ENCODE measurements around the gene BAG2.

The BAG2 gene

DNA sequence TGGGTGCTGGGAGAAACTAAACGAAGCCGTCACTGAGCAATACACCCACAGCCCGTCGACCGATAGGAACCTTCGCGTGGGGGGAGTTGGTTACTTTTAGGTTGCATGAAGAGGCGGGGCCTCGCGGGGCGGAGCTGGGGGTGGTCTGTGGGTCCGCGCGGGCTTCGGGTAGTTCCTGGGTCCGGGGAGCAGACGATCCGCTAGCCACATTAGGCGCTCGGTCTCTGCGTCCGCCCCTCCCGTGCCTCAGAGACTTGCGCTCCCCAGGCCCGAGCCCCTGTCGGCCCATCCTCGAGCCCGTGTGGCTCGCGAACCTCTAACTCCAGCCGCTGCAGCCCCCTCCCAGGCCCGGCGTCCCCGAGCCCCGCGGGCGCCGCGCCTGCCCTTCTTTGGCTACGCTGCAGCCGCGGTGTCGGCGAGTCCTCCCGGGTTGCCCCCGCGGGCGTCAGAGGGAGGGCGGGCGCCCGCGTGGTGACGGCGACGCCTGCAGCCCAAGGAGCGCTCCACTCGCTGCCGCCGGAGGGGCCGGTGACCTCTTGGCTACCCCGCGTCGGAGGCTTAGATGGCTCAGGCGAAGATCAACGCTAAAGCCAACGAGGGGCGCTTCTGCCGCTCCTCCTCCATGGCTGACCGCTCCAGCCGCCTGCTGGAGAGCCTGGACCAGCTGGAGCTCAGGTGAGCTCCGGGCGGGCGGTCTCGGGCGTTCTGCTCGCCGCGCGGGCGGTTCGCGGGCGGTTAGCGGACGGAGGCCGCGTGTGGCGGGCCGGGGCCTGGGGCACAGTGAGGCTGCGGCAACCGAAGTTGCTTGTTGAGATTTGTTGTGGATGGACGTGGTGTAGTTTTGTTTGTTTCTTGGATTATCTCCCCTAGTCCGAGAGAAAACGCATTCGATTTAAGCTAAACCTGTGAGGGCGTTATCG lies at the start of gene BAG2:
Gene BAG2 (plus strand): TSS at position 191 of the 920 bp plus-strand sequence. CDS start 372 bp downstream, at position 563.
- Histone ChIP-seq H3K36me3 (ENCODE audit: control insufficient read depth, low read depth, low read length) (no peaks in the 10 kb centered on the region), H3K4me1 (ENCODE audit: control insufficient read depth, low read depth, low read length) (peaks cover 21% of the 10 kb centered on the region), H3K27ac (ENCODE audit: low read length) (no peak within 1 kb of the TSS), H3K9ac (ENCODE audit: low read length) (peak within 1 kb of the TSS; percentile 63), H3K9me3 (ENCODE audit: control insufficient read depth, low read depth, low read length) (no peaks in the 10 kb centered on the region), H3K27me3 (ENCODE audit: control insufficient read depth, insufficient read depth, low read length) (peaks cover 17% of the 10 kb centered on the region), H3K4me3 (ENCODE audit: low read length) (peak within 1 kb of the TSS; percentile 85)

GRCh38 chr6:57123111-57123510 lies 49.0 kb upstream of the BAG2 start:
- Histone ChIP-seq H3K36me3 (ENCODE audit: control insufficient read depth, low read depth, low read length) (no peaks in the 10 kb centered on the region), H3K27me3 (ENCODE audit: control insufficient read depth, insufficient read depth, low read length) (no peaks in the 10 kb centered on the region), H3K9me3 (ENCODE audit: control insufficient read depth, low read depth, low read length) (no peaks in the 10 kb centered on the region), H3K9ac (ENCODE audit: low read length) (no peak overlapping the region), H3K4me3 (ENCODE audit: low read length) (no peak overlapping the region), H3K27ac (ENCODE audit: low read length) (no peak overlapping the region), H3K4me1 (ENCODE audit: control insufficient read depth, low read depth, low read length) (no peaks in the 10 kb centered on the region)

- Histone ChIP-seq H3K36me3 (ENCODE audit: control insufficient read depth, low read depth, low read length) (peaks cover 3% of the 10 kb centered on the region), H3K4me3 (ENCODE audit: low read length) (no peak overlapping the region), H3K27ac (ENCODE audit: low read length) (no peak overlapping the region), H3K4me1 (ENCODE audit: control insufficient read depth, low read depth, low read length) (no peaks in the 10 kb centered on the region), H3K27me3 (ENCODE audit: control insufficient read depth, insufficient read depth, low read length) (no peaks in the 10 kb centered on the region), H3K9me3 (ENCODE audit: control insufficient read depth, low read depth, low read length) (no peaks in the 10 kb centered on the region), H3K9ac (ENCODE audit: low read length) (no peak overlapping the region)
Measured at GRCh38 chr6:57127763-57128162, 44.4 kb upstream of the BAG2 start.

DNA sequence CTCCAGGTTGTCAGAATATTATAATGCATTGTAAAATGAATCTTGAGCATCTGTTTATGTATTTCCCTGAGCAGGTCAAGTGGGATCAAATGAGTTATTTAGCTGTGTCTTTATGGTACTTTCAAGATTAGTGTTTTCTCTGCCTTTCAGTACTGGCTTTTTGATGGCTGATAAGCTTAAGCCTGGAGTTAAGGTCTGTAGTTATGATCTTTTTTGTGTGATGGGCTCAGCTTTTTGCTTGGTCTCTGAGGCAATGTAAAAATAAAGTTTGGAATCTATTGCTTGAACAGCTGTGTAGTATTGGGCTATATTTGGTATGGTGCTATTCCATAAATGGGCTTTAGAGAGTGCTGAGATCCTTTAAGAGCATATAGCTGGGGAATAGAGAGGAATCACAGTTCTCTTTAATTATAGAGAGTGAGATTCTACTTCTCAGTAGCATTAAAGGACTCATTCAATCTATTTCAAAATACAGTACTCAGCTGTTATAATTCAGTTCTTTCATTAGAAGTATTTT lies 41.4 kb upstream of the BAG2 start:
- H3K4me1 ChIP-seq (ENCODE audit: control insufficient read depth, low read depth, low read length): no peaks in the 10 kb centered on the region
- H3K4me3 ChIP-seq (ENCODE audit: low read length): no peak overlapping the region
- H3K27ac ChIP-seq (ENCODE audit: low read length): no peak overlapping the region
- H3K27me3 ChIP-seq (ENCODE audit: control insufficient read depth, insufficient read depth, low read length): no peaks in the 10 kb centered on the region
- H3K9ac ChIP-seq (ENCODE audit: low read length): no peak overlapping the region
- no peaks in the 10 kb centered on the region for H3K9me3 ChIP-seq (ENCODE audit: control insufficient read depth, low read depth, low read length)
- H3K36me3 ChIP-seq (ENCODE audit: control insufficient read depth, low read depth, low read length): peaks cover 3% of the 10 kb centered on the region

DNA sequence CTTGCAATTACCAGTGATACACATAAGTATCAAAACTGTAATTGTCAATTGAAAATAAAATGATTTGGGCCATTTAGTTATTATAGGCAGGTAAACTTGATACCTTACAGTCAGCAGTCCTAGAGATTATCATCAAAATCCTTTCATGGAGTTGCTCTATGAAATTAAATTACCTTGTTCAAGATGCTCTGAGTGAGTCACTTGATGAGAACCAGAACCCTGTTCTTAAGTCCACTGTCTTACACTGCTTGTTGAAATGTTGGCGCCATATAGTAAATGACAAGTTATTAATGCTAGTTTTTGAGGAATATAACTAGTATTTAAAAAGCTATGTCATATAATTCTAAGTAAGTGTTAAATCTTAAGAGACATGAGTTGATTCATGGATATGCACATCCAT lies 37.2 kb upstream of the BAG2 start:
- Histone ChIP-seq H3K36me3 (ENCODE audit: control insufficient read depth, low read depth, low read length) (no peaks in the 10 kb centered on the region), H3K9ac (ENCODE audit: low read length) (no peak overlapping the region)

GRCh38 chr6:57135885-57136284 lies 36.2 kb upstream of the BAG2 start:
- Histone ChIP-seq H3K4me1 (ENCODE audit: control insufficient read depth, low read depth, low read length) (no peaks in the 10 kb centered on the region), H3K27me3 (ENCODE audit: control insufficient read depth, insufficient read depth, low read length) (no peaks in the 10 kb centered on the region), H3K9ac (ENCODE audit: low read length) (no peak overlapping the region), H3K4me3 (ENCODE audit: low read length) (no peak overlapping the region), H3K27ac (ENCODE audit: low read length) (no peak overlapping the region), H3K9me3 (ENCODE audit: control insufficient read depth, low read depth, low read length) (no peaks in the 10 kb centered on the region), H3K36me3 (ENCODE audit: control insufficient read depth, low read depth, low read length) (no peaks in the 10 kb centered on the region)

More for the DNA sequence above, 37.2 kb upstream of the BAG2 start:
- no peaks in the 10 kb centered on the region for H3K27me3 ChIP-seq (ENCODE audit: control insufficient read depth, insufficient read depth, low read length)
- H3K27ac ChIP-seq (ENCODE audit: low read length): no peak overlapping the region
- no peaks in the 10 kb centered on the region for H3K9me3 ChIP-seq (ENCODE audit: control insufficient read depth, low read depth, low read length)
- no peak overlapping the region for H3K4me3 ChIP-seq (ENCODE audit: low read length)
- no peaks in the 10 kb centered on the region for H3K4me1 ChIP-seq (ENCODE audit: control insufficient read depth, low read depth, low read length)

GRCh38 chr6:57137350-57137749 lies 34.8 kb upstream of the BAG2 start:
- H3K36me3 ChIP-seq (ENCODE audit: control insufficient read depth, low read depth, low read length): no peaks in the 10 kb centered on the region
- no peaks in the 10 kb centered on the region for H3K27me3 ChIP-seq (ENCODE audit: control insufficient read depth, insufficient read depth, low read length)
- no peak overlapping the region for H3K9ac ChIP-seq (ENCODE audit: low read length)
- no peaks in the 10 kb centered on the region for H3K9me3 ChIP-seq (ENCODE audit: control insufficient read depth, low read depth, low read length)
- H3K27ac ChIP-seq (ENCODE audit: low read length): no peak overlapping the region
- no peaks in the 10 kb centered on the region for H3K4me1 ChIP-seq (ENCODE audit: control insufficient read depth, low read depth, low read length)
- no peak overlapping the region for H3K4me3 ChIP-seq (ENCODE audit: low read length)

GRCh38 chr6:57138026-57138425 lies 34.1 kb upstream of the BAG2 start:
- Histone ChIP-seq H3K36me3 (ENCODE audit: control insufficient read depth, low read depth, low read length) (no peaks in the 10 kb centered on the region), H3K9ac (ENCODE audit: low read length) (no peak overlapping the region), H3K9me3 (ENCODE audit: control insufficient read depth, low read depth, low read length) (no peaks in the 10 kb centered on the region), H3K4me1 (ENCODE audit: control insufficient read depth, low read depth, low read length) (no peaks in the 10 kb centered on the region), H3K4me3 (ENCODE audit: low read length) (no peak overlapping the region), H3K27me3 (ENCODE audit: control insufficient read depth, insufficient read depth, low read length) (no peaks in the 10 kb centered on the region), H3K27ac (ENCODE audit: low read length) (no peak overlapping the region)

- Histone ChIP-seq H3K27me3 (ENCODE audit: control insufficient read depth, insufficient read depth, low read length) (no peaks in the 10 kb centered on the region), H3K4me1 (ENCODE audit: control insufficient read depth, low read depth, low read length) (no peaks in the 10 kb centered on the region), H3K9ac (ENCODE audit: low read length) (no peak overlapping the region), H3K36me3 (ENCODE audit: control insufficient read depth, low read depth, low read length) (no peaks in the 10 kb centered on the region), H3K9me3 (ENCODE audit: control insufficient read depth, low read depth, low read length) (no peaks in the 10 kb centered on the region), H3K27ac (ENCODE audit: low read length) (no peak overlapping the region), H3K4me3 (ENCODE audit: low read length) (no peak overlapping the region)
Measured at GRCh38 chr6:57141451-57142177, 30.5 kb upstream of the BAG2 start.

- Histone ChIP-seq H3K9me3 (ENCODE audit: control insufficient read depth, low read depth, low read length) (no peaks in the 10 kb centered on the region), H3K36me3 (ENCODE audit: control insufficient read depth, low read depth, low read length) (peaks cover 2% of the 10 kb centered on the region), H3K9ac (ENCODE audit: low read length) (no peak overlapping the region), H3K4me3 (ENCODE audit: low read length) (no peak overlapping the region), H3K4me1 (ENCODE audit: control insufficient read depth, low read depth, low read length) (no peaks in the 10 kb centered on the region), H3K27ac (ENCODE audit: low read length) (no peak overlapping the region), H3K27me3 (ENCODE audit: control insufficient read depth, insufficient read depth, low read length) (no peaks in the 10 kb centered on the region)
Measured at GRCh38 chr6:57142178-57142525, 30.0 kb upstream of the BAG2 start.

DNA sequence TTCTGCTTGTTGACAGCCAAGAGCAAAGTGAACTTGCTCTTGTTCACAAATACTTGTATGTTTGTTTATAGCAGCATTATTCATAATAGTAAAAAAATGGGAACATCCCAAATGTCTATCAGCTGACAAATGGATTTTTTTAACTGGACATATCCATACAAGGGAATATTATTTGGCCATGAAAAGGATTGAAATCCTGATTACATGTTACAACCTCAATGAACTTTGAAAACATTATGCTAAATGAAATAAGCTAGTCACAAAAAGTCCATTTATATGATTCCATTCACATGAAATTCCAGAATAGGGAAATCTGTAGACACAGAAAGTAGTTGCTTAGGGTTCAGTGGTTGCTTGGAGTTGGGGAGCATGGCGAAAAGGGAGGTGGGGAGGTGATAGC lies 28.4 kb upstream of the BAG2 start:
- H3K4me1 ChIP-seq (ENCODE audit: control insufficient read depth, low read depth, low read length): no peaks in the 10 kb centered on the region
- H3K9ac ChIP-seq (ENCODE audit: low read length): no peak overlapping the region
- H3K9me3 ChIP-seq (ENCODE audit: control insufficient read depth, low read depth, low read length): no peaks in the 10 kb centered on the region
- H3K4me3 ChIP-seq (ENCODE audit: low read length): no peak overlapping the region
- no peaks in the 10 kb centered on the region for H3K27me3 ChIP-seq (ENCODE audit: control insufficient read depth, insufficient read depth, low read length)
- H3K27ac ChIP-seq (ENCODE audit: low read length): no peak overlapping the region
- H3K36me3 ChIP-seq (ENCODE audit: control insufficient read depth, low read depth, low read length): peaks cover 16% of the 10 kb centered on the region

Data from iPS-18a (cell line).